Measurements from ENCODE around the gene FMO3.

The FMO3 gene

DNA sequence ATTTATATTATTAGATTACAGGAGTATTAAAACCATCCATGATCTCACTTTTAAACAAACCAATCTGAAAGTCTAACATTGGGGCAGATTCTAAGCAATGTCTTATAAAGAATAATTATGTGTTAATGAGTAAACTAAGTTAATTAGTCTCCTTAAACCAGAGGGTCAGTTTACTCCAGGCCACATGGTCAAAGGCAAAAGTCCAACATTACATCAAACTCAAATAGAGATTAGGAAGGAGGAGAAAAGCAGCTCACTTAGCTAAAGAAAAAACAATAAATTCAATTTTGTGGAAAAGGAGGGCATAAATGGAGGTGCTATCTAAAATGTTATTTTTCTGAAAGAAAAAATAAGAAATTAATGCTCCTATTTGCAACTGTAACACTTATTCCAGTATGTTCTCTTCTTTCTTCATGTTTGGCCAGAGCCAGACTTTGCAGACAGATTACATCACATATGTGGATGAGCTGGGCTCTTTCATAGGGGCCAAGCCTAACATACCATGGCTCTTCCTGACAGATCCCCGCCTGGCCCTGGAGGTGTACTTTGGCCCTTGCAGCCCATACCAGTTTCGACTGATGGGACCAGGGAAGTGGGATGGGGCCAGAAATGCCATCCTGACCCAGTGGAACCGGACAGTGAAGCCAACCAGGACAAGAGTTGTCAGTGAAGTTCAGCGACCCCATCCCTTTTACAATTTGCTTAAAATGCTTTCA, 70.1 kb downstream of the FMO3 start:
- DNase-seq: no peak

- DNase-seq: no peak
Measured at GRCh38 chr1:171161431-171161830, 70.7 kb downstream of the FMO3 start.

DNA sequence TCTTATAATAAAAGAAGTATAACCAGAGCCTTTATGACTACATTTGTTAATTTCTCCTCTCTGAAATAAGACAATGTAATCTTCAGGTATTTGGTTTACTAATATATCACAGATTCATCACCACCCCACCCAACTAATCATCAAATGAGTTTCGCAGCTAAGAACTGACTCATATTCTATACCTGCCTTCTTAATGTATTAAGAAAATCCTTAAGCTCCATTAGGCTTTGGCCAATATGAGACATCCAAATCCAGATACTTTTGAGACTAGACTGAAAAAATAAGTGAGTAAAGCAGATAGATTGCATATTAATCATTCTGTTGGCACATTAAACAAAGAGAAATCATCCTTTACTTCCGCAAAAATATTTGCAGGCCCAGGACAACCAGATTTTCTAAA, 75.7 kb downstream of the FMO3 start:
- no peak for DNase-seq
